Naive thymus-derived CD4-positive, alpha-beta T cell (primary cell): ENCODE results near the gene ABCC3. TPM values are rescaled to one million over a fixed set of nuclear protein-coding genes. Genes with fewer than 3 reads are reported as not detected.
A peak's percentile ranks its signal among the peaks of the same experiment; 100 is the strongest.

Source experiments
- ATAC-seq: fragments of 150-1000 bp; cut with Tn5 transposase; 2 replicates; pipeline ENCODE4 v1.10.0; 2021; ENCODE audit warnings: mild to moderate bottlenecking, moderate library complexity
- CTCF ChIA-PET: fragments of 350-600 bp; sonication (Branson Sonifier 250); formaldehyde crosslinking; loops from one replicate; lab custom pipeline; 2021; ENCODE audit warnings: antibody characterized with exemption; lab: Charles Lee
- POLR2A ChIA-PET: fragments of 350-600 bp; sonication (Branson Sonifier 250); formaldehyde crosslinking; loops from one replicate; lab custom pipeline; 2021; ENCODE audit warnings: antibody characterized with exemption, inconsistent platforms; lab: Charles Lee
- DNase-seq, 9 donors: peaks; one replicate each; pipeline versions ENCODE4 v3.0.0 to v3.0.0-alpha.2; 2020 to 2022; ENCODE audit warnings: mixed read lengths in 1 of 9
- H3K27ac ChIP-seq: one replicate; pipeline ENCODE4 v1.7.0; 2013; ENCODE audit warnings: mild to moderate bottlenecking, low read depth, low read length, moderate library complexity
- H3K27me3 ChIP-seq, 2 donors: one replicate each; pipeline ENCODE4 v1.7.0; 2013; ENCODE audit warnings: low read length in 2 of 2, mild to moderate bottlenecking in 2 of 2, moderate library complexity in 2 of 2; ENCODE audit not compliant: control insufficient read depth in 2 of 2, insufficient read depth in 2 of 2
- H3K36me3 ChIP-seq, 3 experiments: 1 replicate in 2 of 3; 2 replicates in 1 of 3; pipeline ENCODE4 v1.7.0; 2013; ENCODE audit warnings: low read length in 3 of 3, mild to moderate bottlenecking in 3 of 3, moderate library complexity in 1 of 3; ENCODE audit not compliant: insufficient read depth in 3 of 3, control insufficient read depth in 2 of 3
- H3K4me1 ChIP-seq, 2 donors: one replicate each; pipeline ENCODE4 v1.7.0; 2013; ENCODE audit warnings: low read length in 2 of 2, mild to moderate bottlenecking in 2 of 2, moderate library complexity in 1 of 2; ENCODE audit not compliant: control insufficient read depth in 2 of 2, insufficient read depth in 2 of 2
- H3K4me3 ChIP-seq: 2 replicates; pipeline ENCODE4 v1.7.0; 2013; ENCODE audit warnings: mild to moderate bottlenecking, low read length
- H3K9me3 ChIP-seq, 3 experiments: 1 replicate in 2 of 3; 2 replicates in 1 of 3; pipeline ENCODE4 v1.7.0; 2013; ENCODE audit warnings: low read length in 3 of 3; ENCODE audit not compliant: control insufficient read depth in 2 of 3
- H3K27ac Mint-ChIP-seq, 9 donors: one replicate each; pipeline ENCODE4 v1.8.0; 2020 to 2022; ENCODE audit warnings: mixed read lengths in 9 of 9, mild to moderate bottlenecking in 8 of 9, moderate library complexity in 5 of 9, inconsistent platforms in 2 of 9
- H3K27me3 Mint-ChIP-seq, 5 donors: one replicate each; pipeline ENCODE4 v1.8.0; 2021 to 2022; ENCODE audit warnings: mixed read lengths in 5 of 5, mild to moderate bottlenecking in 1 of 5
- H3K36me3 Mint-ChIP-seq, 5 donors: one replicate each; pipeline ENCODE4 v1.8.0; 2020 to 2022; ENCODE audit warnings: mixed read lengths in 5 of 5, mild to moderate bottlenecking in 3 of 5, inconsistent platforms in 1 of 5
- H3K4me1 Mint-ChIP-seq, 7 donors: one replicate each; pipeline ENCODE4 v1.8.0; 2020 to 2022; ENCODE audit warnings: mixed read lengths in 7 of 7, mild to moderate bottlenecking in 3 of 7, inconsistent platforms in 1 of 7
- H3K4me3 Mint-ChIP-seq, 10 donors: one replicate each; pipeline ENCODE4 v1.8.0; 2020 to 2022; ENCODE audit warnings: mild to moderate bottlenecking in 10 of 10, mixed read lengths in 10 of 10, moderate library complexity in 6 of 10, inconsistent platforms in 2 of 10
- H3K9me3 Mint-ChIP-seq, 11 donors: one replicate each; pipeline ENCODE4 v1.8.0; 2020 to 2022; ENCODE audit warnings: mixed read lengths in 11 of 11, mild to moderate bottlenecking in 4 of 11, inconsistent platforms in 1 of 11, moderate library complexity in 1 of 11
- intact Hi-C, 2 donors: fragments of 100-400 bp; cut with micrococcal nuclease; formaldehyde crosslinking; loops; one replicate each; pipeline ENCODE4 v1.15.1; 2023
- polyA plus RNA-seq, 2 donors: library from polyadenylated mRNA; unstranded; fragments of 300-500 nt; fragmentation: Illumina TruSeq; gene quantifications; one replicate each; pipeline ENCODE4 v1.2.3, GENCODE V29; 2021
- total RNA-seq, 6 experiments: library from RNA in 5 of 6; stranded (reverse) in 5 of 6; gene quantifications; 1 replicate in 5 of 6; 2 replicates in 1 of 6; pipeline ENCODE4 v1.2.3 and lab custom pipeline; 2021 to 2026

Gene ABCC3
- total and polyA plus RNA-seq, 7 experiments from 2014 or later, result 0.68 to 22.4 (median 1.3) TPM; not detected in 3

DNA sequence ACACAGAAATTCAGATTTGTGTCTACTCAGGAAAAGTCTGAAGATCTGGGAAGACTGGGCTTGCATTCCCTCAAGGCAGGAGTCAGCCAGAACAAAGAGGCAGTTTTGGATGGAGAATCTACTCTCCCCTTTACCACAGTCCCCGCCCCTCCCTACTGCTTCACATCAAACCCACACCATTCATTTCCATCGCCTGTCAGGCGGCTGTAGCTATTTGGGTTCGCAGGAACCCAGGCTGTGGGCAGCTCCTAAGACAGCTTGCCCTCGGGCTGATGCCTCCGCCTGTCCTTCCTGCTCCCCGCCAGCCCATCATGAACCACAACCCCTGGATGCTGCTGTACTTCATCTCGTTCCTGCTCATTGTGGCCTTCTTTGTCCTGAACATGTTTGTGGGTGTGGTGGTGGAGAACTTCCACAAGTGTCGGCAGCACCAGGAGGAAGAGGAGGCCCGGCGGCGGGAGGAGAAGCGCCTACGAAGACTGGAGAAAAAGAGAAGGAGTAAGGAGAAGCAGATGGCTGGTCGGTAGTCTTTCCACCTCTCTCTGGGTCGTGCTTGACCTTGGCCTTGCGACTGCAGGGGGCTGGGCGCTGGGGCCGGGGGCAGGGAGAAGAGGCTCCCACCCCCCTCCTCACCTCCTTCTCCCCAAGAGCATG is 27.0 kb upstream of the ABCC3 start:
- H3K9me3 ChIP-seq, result no peaks in the 10 kb centered on the region
- Mint-ChIP-seq H3K4me1 (peaks cover 0 to 4% (median 0%) of the 10 kb centered on the region in 7 donors), H3K9me3 (peaks cover 0 to 2% (median 0%) of the 10 kb centered on the region in 11 donors), H3K36me3 (no peaks in the 10 kb centered on the region), H3K27ac (no peak overlapping the region), H3K4me3 (no peak overlapping the region), H3K27me3 (peaks cover 0 to 30% (median 20%) of the 10 kb centered on the region in 5 donors)
- no peaks in the 10 kb centered on the region for H3K36me3 ChIP-seq
- CTCF ChIA-PET, result no interaction called here
- H3K27ac ChIP-seq, result no peak overlapping the region
- POLR2A ChIA-PET, result no interaction called here
- H3K4me3 ChIP-seq, result no peak overlapping the region
- intact Hi-C loops, result no loop called here
- no peak for DNase-seq
- H3K27me3 ChIP-seq, result no peaks in the 10 kb centered on the region
- no peak for ATAC-seq
- no peaks in the 10 kb centered on the region for H3K4me1 ChIP-seq

- POLR2A ChIA-PET, result no interaction called here
- no peak overlapping the region for H3K27ac Mint-ChIP-seq
- ATAC-seq, result no peak
- peaks cover 0 to 24% (median 14%) of the 10 kb centered on the region in 5 donors for H3K27me3 Mint-ChIP-seq
- H3K27me3 ChIP-seq, result no peaks in the 10 kb centered on the region
- no peak overlapping the region for H3K27ac ChIP-seq
- intact Hi-C loops, result no loop called here
- CTCF ChIA-PET, result no interaction called here
- H3K4me1 Mint-ChIP-seq, result peaks cover 0 to 4% (median 0%) of the 10 kb centered on the region in 7 donors
- no peak overlapping the region for H3K4me3 Mint-ChIP-seq
- no peak overlapping the region for H3K4me3 ChIP-seq
- no peaks in the 10 kb centered on the region for H3K36me3 ChIP-seq
- H3K9me3 Mint-ChIP-seq, result no peaks in the 10 kb centered on the region
- no peak for DNase-seq
- H3K9me3 ChIP-seq, result no peaks in the 10 kb centered on the region
- no peaks in the 10 kb centered on the region for H3K4me1 ChIP-seq
- H3K36me3 Mint-ChIP-seq, result no peaks in the 10 kb centered on the region
Measured at GRCh38 chr17:50608700-50609379, 25.8 kb upstream of the ABCC3 start.

- Histone ChIP-seq H3K4me3 (no peak overlapping the region), H3K27me3 (no peaks in the 10 kb centered on the region), H3K36me3 (no peaks in the 10 kb centered on the region), H3K9me3 (no peaks in the 10 kb centered on the region), H3K27ac (no peak overlapping the region), H3K4me1 (no peaks in the 10 kb centered on the region)
- ChIA-PET POLR2A (no interaction called here), CTCF (no interaction called here)
- no peaks in the 10 kb centered on the region for H3K9me3 Mint-ChIP-seq
- no peak overlapping the region for H3K4me3 Mint-ChIP-seq
- intact Hi-C loops, result no loop called here
- H3K4me1 Mint-ChIP-seq, result peaks cover 4 to 8% (median 5%) of the 10 kb centered on the region in 7 donors
- peaks cover 4 to 26% (median 15%) of the 10 kb centered on the region in 5 donors for H3K27me3 Mint-ChIP-seq
- H3K36me3 Mint-ChIP-seq, result no peaks in the 10 kb centered on the region
- no peak for DNase-seq
- no peak overlapping the region for H3K27ac Mint-ChIP-seq
- no peak for ATAC-seq
Measured at GRCh38 chr17:50609380-50610074, 25.2 kb upstream of the ABCC3 start.

- Histone ChIP-seq H3K4me1 (no peaks in the 10 kb centered on the region), H3K4me3 (no peak overlapping the region), H3K27ac (no peak overlapping the region), H3K9me3 (no peaks in the 10 kb centered on the region), H3K27me3 (peaks cover 0 to 2% of the 10 kb centered on the region in 2 donors), H3K36me3 (no peaks in the 10 kb centered on the region)
- no peak overlapping the region for H3K4me3 Mint-ChIP-seq
- no peaks in the 10 kb centered on the region for H3K36me3 Mint-ChIP-seq
- H3K27ac Mint-ChIP-seq, result no peak overlapping the region
- peaks cover 3 to 8% (median 6%) of the 10 kb centered on the region in 7 donors for H3K4me1 Mint-ChIP-seq
- H3K9me3 Mint-ChIP-seq, result no peaks in the 10 kb centered on the region
- intact Hi-C loops, result no loop called here
- POLR2A ChIA-PET, result no interaction called here
- ATAC-seq (no peak), DNase-seq (no peak)
- peaks cover 4 to 16% (median 9%) of the 10 kb centered on the region in 5 donors for H3K27me3 Mint-ChIP-seq
- CTCF ChIA-PET, result no interaction called here
Measured at GRCh38 chr17:50611634-50612033, 23.0 kb upstream of the ABCC3 start.

GRCh38 chr17:50612281-50612680 is 22.4 kb upstream of the ABCC3 start:
- H3K4me3 ChIP-seq, result no peak overlapping the region
- CTCF ChIA-PET, result no interaction called here
- H3K36me3 ChIP-seq, result no peaks in the 10 kb centered on the region
- no peaks in the 10 kb centered on the region for H3K9me3 Mint-ChIP-seq
- ATAC-seq, result no peak
- H3K27me3 ChIP-seq, result peaks cover 0 to 2% of the 10 kb centered on the region in 2 donors
- peaks cover 4 to 12% (median 5%) of the 10 kb centered on the region in 5 donors for H3K27me3 Mint-ChIP-seq
- intact Hi-C loops, result no loop called here
- H3K4me3 Mint-ChIP-seq, result no peak overlapping the region
- no peaks in the 10 kb centered on the region for H3K36me3 Mint-ChIP-seq
- POLR2A ChIA-PET, result no interaction called here
- no peak overlapping the region for H3K27ac Mint-ChIP-seq
- DNase-seq, result no peak
- no peaks in the 10 kb centered on the region for H3K4me1 ChIP-seq
- no peak overlapping the region for H3K27ac ChIP-seq
- H3K9me3 ChIP-seq, result no peaks in the 10 kb centered on the region
- peaks cover 3 to 8% (median 6%) of the 10 kb centered on the region in 7 donors for H3K4me1 Mint-ChIP-seq

- no peaks in the 10 kb centered on the region for H3K4me1 ChIP-seq
- no peak overlapping the region for H3K4me3 ChIP-seq
- no peaks in the 10 kb centered on the region for H3K9me3 ChIP-seq
- H3K27ac Mint-ChIP-seq, result no peak overlapping the region
- ChIA-PET CTCF (no interaction called here), POLR2A (no interaction called here)
- peaks cover 3 to 8% (median 6%) of the 10 kb centered on the region in 7 donors for H3K4me1 Mint-ChIP-seq
- H3K9me3 Mint-ChIP-seq, result no peaks in the 10 kb centered on the region
- H3K27ac ChIP-seq, result no peak overlapping the region
- H3K27me3 ChIP-seq, result peaks cover 0 to 2% of the 10 kb centered on the region in 2 donors
- no peaks in the 10 kb centered on the region for H3K36me3 Mint-ChIP-seq
- intact Hi-C loops, result no loop called here
- H3K4me3 Mint-ChIP-seq, result no peak overlapping the region
- H3K27me3 Mint-ChIP-seq, result peaks cover 4 to 13% (median 5%) of the 10 kb centered on the region in 5 donors
- DNase-seq, result no peak
- H3K36me3 ChIP-seq, result no peaks in the 10 kb centered on the region
- ATAC-seq, result peak; percentile 23
Measured at GRCh38 chr17:50613007-50613992, 21.4 kb upstream of the ABCC3 start.
